GM12801 (cell line): ENCODE results near the gene TMEM144.

Source experiments
- CTCF ChIP-seq: IDR thresholded peaks from one replicate; pipeline ENCODE4 v1.5.1; 2011; ENCODE audit warnings: control low read depth; ENCODE audit not compliant: insufficient read length; ENCODE audit errors: extremely low read depth

TMEM144 gene

GRCh38 chr4:158209825-158210807 lies at the start of gene TMEM144:
Gene TMEM144 (plus strand): TSS chr4:158210486. CDS start chr4:158212668, 2,182 bp downstream.
- no peak for TF ChIP-seq CTCF

GRCh38 chr4:158161551-158162354 lies 48.5 kb upstream of the TMEM144 start:
- no peak for TF ChIP-seq CTCF

GRCh38 chr4:158162631-158163030 lies 47.7 kb upstream of the TMEM144 start:
- TF ChIP-seq CTCF: no peak

- no peak for TF ChIP-seq CTCF
These were observed 46.1 kb upstream of the TMEM144 start for GRCh38 chr4:158163941-158164767.

GRCh38 chr4:158164768-158165213 lies 45.5 kb upstream of the TMEM144 start:
- no peak for TF ChIP-seq CTCF

- no peak for TF ChIP-seq CTCF
These were observed 43.6 kb upstream of the TMEM144 start for GRCh38 chr4:158166701-158167100.
